Measurements from ENCODE around the gene ENPEP. TPM values are rescaled to one million over a fixed set of nuclear protein-coding genes. Genes with fewer than 3 reads are reported as not detected.

Gene ENPEP
- total and polyA plus RNA-seq, 10 of the 15 experiments (the other 5 are each of a cell fraction or from before 2014, with no cell fraction given), result 0.03 TPM; not detected in 9

GRCh38 chr4:110518889-110519490 lies 43.0 kb downstream of the ENPEP start (continued):
- TF ChIP-seq, protein P1, sequence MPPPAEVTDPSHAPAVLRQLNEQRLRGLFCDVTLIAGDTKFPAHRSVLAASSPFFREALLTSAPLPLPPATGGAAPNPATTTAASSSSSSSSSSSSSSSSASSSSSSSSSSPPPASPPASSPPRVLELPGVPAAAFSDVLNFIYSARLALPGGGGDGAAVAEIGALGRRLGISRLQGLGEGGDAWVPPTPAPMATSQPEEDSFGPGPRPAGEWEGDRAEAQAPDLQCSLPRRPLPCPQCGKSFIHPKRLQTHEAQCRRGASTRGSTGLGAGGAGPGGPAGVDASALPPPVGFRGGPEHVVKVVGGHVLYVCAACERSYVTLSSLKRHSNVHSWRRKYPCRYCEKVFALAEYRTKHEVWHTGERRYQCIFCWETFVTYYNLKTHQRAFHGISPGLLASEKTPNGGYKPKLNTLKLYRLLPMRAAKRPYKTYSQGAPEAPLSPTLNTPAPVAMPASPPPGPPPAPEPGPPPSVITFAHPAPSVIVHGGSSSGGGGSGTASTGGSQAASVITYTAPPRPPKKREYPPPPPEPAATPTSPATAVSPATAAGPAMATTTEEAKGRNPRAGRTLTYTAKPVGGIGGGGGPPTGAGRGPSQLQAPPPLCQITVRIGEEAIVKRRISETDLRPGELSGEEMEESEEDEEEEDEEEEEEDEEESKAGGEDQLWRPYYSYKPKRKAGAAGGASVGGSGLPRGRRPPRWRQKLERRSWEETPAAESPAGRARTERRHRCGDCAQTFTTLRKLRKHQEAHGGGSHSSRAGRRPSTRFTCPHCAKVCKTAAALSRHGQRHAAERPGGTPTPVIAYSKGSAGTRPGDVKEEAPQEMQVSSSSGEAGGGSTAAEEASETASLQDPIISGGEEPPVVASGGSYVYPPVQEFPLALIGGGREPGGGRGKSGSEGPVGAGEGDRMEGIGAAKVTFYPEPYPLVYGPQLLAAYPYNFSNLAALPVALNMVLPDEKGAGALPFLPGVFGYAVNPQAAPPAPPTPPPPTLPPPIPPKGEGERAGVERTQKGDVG (CRISPR knock-in tag; IDR thresholded peaks at IDR 0.05), result no peak
- TF ChIP-seq, protein P2, sequence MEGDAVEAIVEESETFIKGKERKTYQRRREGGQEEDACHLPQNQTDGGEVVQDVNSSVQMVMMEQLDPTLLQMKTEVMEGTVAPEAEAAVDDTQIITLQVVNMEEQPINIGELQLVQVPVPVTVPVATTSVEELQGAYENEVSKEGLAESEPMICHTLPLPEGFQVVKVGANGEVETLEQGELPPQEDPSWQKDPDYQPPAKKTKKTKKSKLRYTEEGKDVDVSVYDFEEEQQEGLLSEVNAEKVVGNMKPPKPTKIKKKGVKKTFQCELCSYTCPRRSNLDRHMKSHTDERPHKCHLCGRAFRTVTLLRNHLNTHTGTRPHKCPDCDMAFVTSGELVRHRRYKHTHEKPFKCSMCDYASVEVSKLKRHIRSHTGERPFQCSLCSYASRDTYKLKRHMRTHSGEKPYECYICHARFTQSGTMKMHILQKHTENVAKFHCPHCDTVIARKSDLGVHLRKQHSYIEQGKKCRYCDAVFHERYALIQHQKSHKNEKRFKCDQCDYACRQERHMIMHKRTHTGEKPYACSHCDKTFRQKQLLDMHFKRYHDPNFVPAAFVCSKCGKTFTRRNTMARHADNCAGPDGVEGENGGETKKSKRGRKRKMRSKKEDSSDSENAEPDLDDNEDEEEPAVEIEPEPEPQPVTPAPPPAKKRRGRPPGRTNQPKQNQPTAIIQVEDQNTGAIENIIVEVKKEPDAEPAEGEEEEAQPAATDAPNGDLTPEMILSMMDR (IDR thresholded peaks at IDR 0.05 in 2 of 3, conservative IDR thresholded peaks at IDR 0.05 in 1 of 3; ENCODE audit: control insufficient read depth in 2 of 3, extremely low read depth in 1 of 3, insufficient read depth in 1 of 3, low read depth in 3 of 3, low read length in 3 of 3), result peak; percentile 76 to 81 (median 79)
- TF ChIP-seq MEF2A (IDR thresholded peaks at IDR 0.05; ENCODE audit: insufficient read depth, low read depth, low read length), result no peak
- TF ChIP-seq GATAD2B (conservative IDR thresholded peaks at IDR 0.05; ENCODE audit: low read depth), result no peak
- TF ChIP-seq RUNX3 (IDR thresholded peaks at IDR 0.05; ENCODE audit: low read length), result no peak
- no peak for TF ChIP-seq POLR2AphosphoS2 (IDR thresholded peaks at IDR 0.05; ENCODE audit: low read depth, low read length)
- TF ChIP-seq SP1 (IDR thresholded peaks at IDR 0.05; ENCODE audit: low read depth, low read length), result no peak
- peak; percentile 81 for TF ChIP-seq RAD21 (IDR thresholded peaks at IDR 0.05; ENCODE audit: insufficient read depth, low read depth, low read length)
- no peak for TF ChIP-seq ZBED1 (IDR thresholded peaks at IDR 0.05; ENCODE audit: borderline replicate concordance)
- TF ChIP-seq, protein P3, sequence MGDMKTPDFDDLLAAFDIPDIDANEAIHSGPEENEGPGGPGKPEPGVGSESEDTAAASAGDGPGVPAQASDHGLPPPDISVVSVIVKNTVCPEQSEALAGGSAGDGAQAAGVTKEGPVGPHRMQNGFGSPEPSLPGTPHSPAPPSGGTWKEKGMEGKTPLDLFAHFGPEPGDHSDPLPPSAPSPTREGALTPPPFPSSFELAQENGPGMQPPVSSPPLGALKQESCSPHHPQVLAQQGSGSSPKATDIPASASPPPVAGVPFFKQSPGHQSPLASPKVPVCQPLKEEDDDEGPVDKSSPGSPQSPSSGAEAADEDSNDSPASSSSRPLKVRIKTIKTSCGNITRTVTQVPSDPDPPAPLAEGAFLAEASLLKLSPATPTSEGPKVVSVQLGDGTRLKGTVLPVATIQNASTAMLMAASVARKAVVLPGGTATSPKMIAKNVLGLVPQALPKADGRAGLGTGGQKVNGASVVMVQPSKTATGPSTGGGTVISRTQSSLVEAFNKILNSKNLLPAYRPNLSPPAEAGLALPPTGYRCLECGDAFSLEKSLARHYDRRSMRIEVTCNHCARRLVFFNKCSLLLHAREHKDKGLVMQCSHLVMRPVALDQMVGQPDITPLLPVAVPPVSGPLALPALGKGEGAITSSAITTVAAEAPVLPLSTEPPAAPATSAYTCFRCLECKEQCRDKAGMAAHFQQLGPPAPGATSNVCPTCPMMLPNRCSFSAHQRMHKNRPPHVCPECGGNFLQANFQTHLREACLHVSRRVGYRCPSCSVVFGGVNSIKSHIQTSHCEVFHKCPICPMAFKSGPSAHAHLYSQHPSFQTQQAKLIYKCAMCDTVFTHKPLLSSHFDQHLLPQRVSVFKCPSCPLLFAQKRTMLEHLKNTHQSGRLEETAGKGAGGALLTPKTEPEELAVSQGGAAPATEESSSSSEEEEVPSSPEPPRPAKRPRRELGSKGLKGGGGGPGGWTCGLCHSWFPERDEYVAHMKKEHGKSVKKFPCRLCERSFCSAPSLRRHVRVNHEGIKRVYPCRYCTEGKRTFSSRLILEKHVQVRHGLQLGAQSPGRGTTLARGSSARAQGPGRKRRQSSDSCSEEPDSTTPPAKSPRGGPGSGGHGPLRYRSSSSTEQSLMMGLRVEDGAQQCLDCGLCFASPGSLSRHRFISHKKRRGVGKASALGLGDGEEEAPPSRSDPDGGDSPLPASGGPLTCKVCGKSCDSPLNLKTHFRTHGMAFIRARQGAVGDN (IDR thresholded peaks at IDR 0.05), result no peak
- TF ChIP-seq, protein P4, sequence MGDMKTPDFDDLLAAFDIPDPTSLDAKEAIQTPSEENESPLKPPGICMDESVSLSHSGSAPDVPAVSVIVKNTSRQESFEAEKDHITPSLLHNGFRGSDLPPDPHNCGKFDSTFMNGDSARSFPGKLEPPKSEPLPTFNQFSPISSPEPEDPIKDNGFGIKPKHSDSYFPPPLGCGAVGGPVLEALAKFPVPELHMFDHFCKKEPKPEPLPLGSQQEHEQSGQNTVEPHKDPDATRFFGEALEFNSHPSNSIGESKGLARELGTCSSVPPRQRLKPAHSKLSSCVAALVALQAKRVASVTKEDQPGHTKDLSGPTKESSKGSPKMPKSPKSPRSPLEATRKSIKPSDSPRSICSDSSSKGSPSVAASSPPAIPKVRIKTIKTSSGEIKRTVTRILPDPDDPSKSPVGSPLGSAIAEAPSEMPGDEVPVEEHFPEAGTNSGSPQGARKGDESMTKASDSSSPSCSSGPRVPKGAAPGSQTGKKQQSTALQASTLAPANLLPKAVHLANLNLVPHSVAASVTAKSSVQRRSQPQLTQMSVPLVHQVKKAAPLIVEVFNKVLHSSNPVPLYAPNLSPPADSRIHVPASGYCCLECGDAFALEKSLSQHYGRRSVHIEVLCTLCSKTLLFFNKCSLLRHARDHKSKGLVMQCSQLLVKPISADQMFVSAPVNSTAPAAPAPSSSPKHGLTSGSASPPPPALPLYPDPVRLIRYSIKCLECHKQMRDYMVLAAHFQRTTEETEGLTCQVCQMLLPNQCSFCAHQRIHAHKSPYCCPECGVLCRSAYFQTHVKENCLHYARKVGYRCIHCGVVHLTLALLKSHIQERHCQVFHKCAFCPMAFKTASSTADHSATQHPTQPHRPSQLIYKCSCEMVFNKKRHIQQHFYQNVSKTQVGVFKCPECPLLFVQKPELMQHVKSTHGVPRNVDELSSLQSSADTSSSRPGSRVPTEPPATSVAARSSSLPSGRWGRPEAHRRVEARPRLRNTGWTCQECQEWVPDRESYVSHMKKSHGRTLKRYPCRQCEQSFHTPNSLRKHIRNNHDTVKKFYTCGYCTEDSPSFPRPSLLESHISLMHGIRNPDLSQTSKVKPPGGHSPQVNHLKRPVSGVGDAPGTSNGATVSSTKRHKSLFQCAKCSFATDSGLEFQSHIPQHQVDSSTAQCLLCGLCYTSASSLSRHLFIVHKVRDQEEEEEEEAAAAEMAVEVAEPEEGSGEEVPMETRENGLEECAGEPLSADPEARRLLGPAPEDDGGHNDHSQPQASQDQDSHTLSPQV (IDR thresholded peaks at IDR 0.05), result no peak
- no peak for TF ChIP-seq BMI1 (IDR thresholded peaks at IDR 0.05; ENCODE audit: borderline replicate concordance)
- no peak for TF ChIP-seq NFXL1 (IDR thresholded peaks at IDR 0.05; ENCODE audit: borderline replicate concordance)
- TF ChIP-seq CREM (IDR thresholded peaks at IDR 0.05; ENCODE audit: low read depth), result no peak
- TF ChIP-seq EZH2 (IDR thresholded peaks at IDR 0.05; ENCODE audit: borderline replicate concordance, control insufficient read depth, low read depth, low read length), result no peak
- no peak for TF ChIP-seq FOXM1 (IDR thresholded peaks at IDR 0.05; ENCODE audit: low read depth, low read length)
- no peak for TF ChIP-seq ESRRA (IDR thresholded peaks at IDR 0.05; ENCODE audit: low read length)

Measured in GM12878 (cell line).